K562 (cell line): ENCODE measurements around the gene TAF8. TPM values are rescaled to one million over a fixed set of nuclear protein-coding genes. Genes with fewer than 3 reads are reported as not detected.
A peak's percentile ranks its signal among the peaks of the same experiment; 100 is the strongest.

ENCODE experiments used
- ATAC-seq: fragments of 200-7000 bp; cut with Tn5 transposase; 3 replicates; pipeline ENCODE4 v1.9.1; 2020; ENCODE audit warnings: moderate library complexity
- BruUV-seq: library from RNA; stranded (reverse); fragments of 400-500 nt; replicated peaks from 2 replicates; lab custom pipeline; 2021; lab: Mats Ljungman, UMichigan
- CTCF ChIA-PET: fragments of 300-600 bp; formaldehyde crosslinking; extraction: SDS; loops from one replicate; lab custom pipeline; 2021; ENCODE audit warnings: low intra/inter-chr PET ratio; lab: Yijun Ruan, JAX
- POLR2A ChIA-PET: fragments of 300-600, 350-650 bp; sonication (Branson Sonifier 250); formaldehyde crosslinking; extraction: SDS; loops from one replicate; lab custom pipeline; 2021; ENCODE audit warnings: antibody characterized with exemption, inconsistent platforms; lab: Yijun Ruan, JAX
- DNase-seq, 4 experiments: peaks; one replicate each; pipeline versions ENCODE4 v3.0.0 to v3.0.0-alpha.2; 2011 to 2018; ENCODE audit warnings: low spot score in 3 of 4, mixed read lengths in 3 of 4; ENCODE audit errors: extremely low read depth in 1 of 4
- FAIRE-seq: peaks from 2 replicates; lab custom pipeline; 2011; peaks lifted over from hg19 to GRCh38; lab: Jason Lieb, UNC
- H2AFZ ChIP-seq: 2 replicates; pipeline ENCODE4 v1.6.0; 2011; ENCODE audit warnings: low read depth, low read length, control low read depth, inconsistent platforms
- H3K27ac ChIP-seq: fragments of 200-600 bp; 3 replicates; pipeline ENCODE4 v1.8.0; 2011; ENCODE audit warnings: low read depth, mild to moderate bottlenecking, control low read depth, inconsistent platforms, low read length, moderate library complexity, mixed read lengths; ENCODE audit errors: extremely low read depth
- H3K27me3 ChIP-seq, 2 experiments: fragments of 300-600 bp in 1 of 2; 2 replicates in 1 of 2; 3 replicates in 1 of 2; pipeline versions ENCODE4 v1.6.0 to v1.8.0; 2011; ENCODE audit warnings: inconsistent platforms in 2 of 2, low read length in 2 of 2, mild to moderate bottlenecking in 1 of 2, mixed read lengths in 1 of 2, moderate library complexity in 1 of 2; ENCODE audit not compliant: control insufficient read depth in 2 of 2, insufficient read depth in 2 of 2
- H3K36me3 ChIP-seq: fragments of 300-600 bp; 3 replicates; pipeline ENCODE4 v1.8.0; 2011; ENCODE audit warnings: mild to moderate bottlenecking, low read length, inconsistent platforms; ENCODE audit not compliant: control insufficient read depth, insufficient read depth
- H3K4me1 ChIP-seq, 2 experiments: fragments of 200-600 bp in 1 of 2; replicated peaks in 1 of 2; 2 replicates in 1 of 2; 3 replicates in 1 of 2; pipeline versions ENCODE4 v1.5.1 to v1.8.0; 2011; ENCODE audit warnings: inconsistent platforms in 2 of 2, low read length in 2 of 2, mild to moderate bottlenecking in 1 of 2, mixed read lengths in 1 of 2, moderate library complexity in 1 of 2; ENCODE audit not compliant: control insufficient read depth in 2 of 2, insufficient read depth in 2 of 2
- H3K4me2 ChIP-seq: 2 replicates; pipeline ENCODE4 v1.6.1; 2011; ENCODE audit warnings: low read length, control low read depth, inconsistent platforms, mixed read lengths; ENCODE audit not compliant: insufficient read depth
- H3K4me3 ChIP-seq: fragments of 200-600 bp; sonication (generic), shearing (Covaris generic); 2 replicates; pipeline ENCODE4 v1.5.1; 2016; ENCODE audit warnings: control low read depth, inconsistent platforms
- H3K79me2 ChIP-seq: fragments of 200-600 bp; 3 replicates; pipeline ENCODE4 v1.8.0; 2011; ENCODE audit warnings: low read length, inconsistent platforms; ENCODE audit not compliant: control insufficient read depth, insufficient read depth
- H3K9ac ChIP-seq, 2 experiments: 2 replicates each; pipeline versions ENCODE4 v1.6.0 to v1.6.1; 2011; ENCODE audit warnings: low read depth in 2 of 2, low read length in 2 of 2, control low read depth in 1 of 2, inconsistent platforms in 1 of 2, mild to moderate bottlenecking in 1 of 2, mixed read lengths in 1 of 2; ENCODE audit not compliant: insufficient read depth in 1 of 2
- H3K9me1 ChIP-seq: one replicate; pipeline ENCODE4 v1.6.0; 2011; ENCODE audit warnings: inconsistent platforms, mild to moderate bottlenecking, low read length, moderate library complexity; ENCODE audit not compliant: control insufficient read depth, insufficient read depth
- H3K9me3 ChIP-seq: replicated peaks from 2 replicates; pipeline ENCODE4 v1.5.1; 2011; ENCODE audit warnings: low read depth, low read length, inconsistent platforms; ENCODE audit not compliant: control insufficient read depth, insufficient read depth
- H4K20me1 ChIP-seq: replicated peaks from 2 replicates; pipeline ENCODE4 v1.6.1; 2011; ENCODE audit warnings: low read length, inconsistent platforms, mixed read lengths; ENCODE audit not compliant: control insufficient read depth, insufficient read depth
- EP300 ChIP-seq: IDR thresholded peaks from 2 replicates; pipeline ENCODE4 v1.6.1; 2012; ENCODE audit warnings: low read length, improper control_type of control experiment
- HNRNPLL ChIP-seq: fragments of 200-400 bp; formaldehyde crosslinking; IDR thresholded peaks from 2 replicates; pipeline ENCODE4 v1.6.1; 2017; ENCODE audit warnings: low read length, low read depth, mild to moderate bottlenecking; ENCODE audit not compliant: poor library complexity, severe bottlenecking
- NR2C2 ChIP-seq, 2 experiments: fragments of 200-800 bp in 1 of 2; sonication (Bioruptor generic) in 1 of 2; sonication (generic) in 1 of 2; formaldehyde crosslinking in 1 of 2; IDR thresholded peaks; 2 replicates each; pipeline versions ENCODE4 v1.6.1 to v1.8.0; 2016 to 2022; ENCODE audit warnings: mild to moderate bottlenecking in 1 of 2, missing compliant biosample characterization in 1 of 2, missing genetic modification characterization in 1 of 2, missing genetic modification reagents in 1 of 2
- PPARD ChIP-seq: fragments of 250-450 bp; sonication (Bioruptor Pico); IDR thresholded peaks from 2 replicates; pipeline ENCODE4 v1.8.0; 2022; ENCODE audit warnings: inconsistent platforms, mild to moderate bottlenecking, moderate library complexity
- SAFB ChIP-seq: fragments of 200-400 bp; formaldehyde crosslinking; IDR thresholded peaks from 2 replicates; pipeline ENCODE4 v1.6.1; 2017; ENCODE audit warnings: low read depth, low read length, borderline replicate concordance
- ZC3H11A ChIP-seq: IDR thresholded peaks from 2 replicates; pipeline ENCODE4 v1.6.1; 2012; ENCODE audit warnings: low read depth, low read length, improper control_type of control experiment
- ZEB2 ChIP-seq: fragments of 450-650 bp; IDR thresholded peaks from 2 replicates; pipeline ENCODE4 v1.6.1; 2016
- ZKSCAN3 ChIP-seq: fragments of 250-450 bp; sonication (Bioruptor Pico); IDR thresholded peaks from 2 replicates; pipeline ENCODE4 v1.4.0; 2020
- ZNF175 ChIP-seq: fragments of 200-800 bp; sonication (Bioruptor generic); IDR thresholded peaks from 2 replicates; pipeline ENCODE4 v1.6.1; 2016; ENCODE audit warnings: low read depth, mild to moderate bottlenecking, missing genetic modification characterization, missing compliant biosample characterization
- WGBS: fragments of 100-300 bp; shearing (Covaris generic); methylation state at CpG from one replicate; pipeline ENCODE4 v1.1.6; 2016; ENCODE audit warnings: low coverage, mixed read lengths; ENCODE audit not compliant: insufficient coverage; ENCODE audit errors: missing lambda C conversion rate; 5-methylcytosine and 5-hydroxymethylcytosine counted together
- in situ Hi-C: fragments of 300-500 bp; cut with MboI; formaldehyde crosslinking; loops from 4 replicates; pipeline ENCODE4 v1.15.0; 2018; ENCODE audit warnings: inconsistent platforms, mixed read lengths
- intact Hi-C: fragments of 100-400 bp; cut with micrococcal nuclease; formaldehyde crosslinking; loops from 2 replicates; pipeline ENCODE4 v1.14.2; 2022
- polyA plus RNA-seq, 8 experiments: library from polyadenylated mRNA; depleted of rRNA in 4 of 8; stranded (reverse) in 5 of 8; unstranded in 3 of 8; fragments of >200 nt; fragmentation: Nextera tagmentation in 2 of 8; fragmentation: Illumina TruSeq in 1 of 8; extraction: Ambion mirVana in 2 of 8; extraction: Trizol in 1 of 8; gene quantifications; 2 replicates each; pipeline versions ENCODE4 v1.2.1 to v1.2.3, GENCODE V29; 2011 to 2014; ENCODE audit warnings: inconsistent platforms in 1 of 8, missing spikeins in 1 of 8
- total RNA-seq, 7 experiments: library from RNA; depleted of rRNA in 6 of 7; stranded (reverse); fragments of >200 nt in 6 of 7; fragmentation: Illumina TruSeq in 2 of 7; extraction: Trizol in 2 of 7; gene quantifications; 2 replicates each; pipeline versions ENCODE4 v1.2.1 to v1.2.3, GENCODE V29; 2011 to 2021; ENCODE audit warnings: low replicate concordance in 1 of 7
- TF ChIP-seq, protein P1 (sequence below): conservative IDR thresholded peaks from 2 replicates; pipeline ENCODE4 v1.6.1; 2011; ENCODE audit warnings: low read depth, mild to moderate bottlenecking, low read length; ENCODE audit not compliant: control insufficient read depth
- TF ChIP-seq, protein P2 (sequence below): fragments of 250-450 bp; sonication (Bioruptor Pico); IDR thresholded peaks from 2 replicates; pipeline ENCODE4 v1.9.0; 2021; ENCODE audit warnings: mild to moderate bottlenecking
- TF ChIP-seq, protein P3 (sequence below): fragments of 450-650 bp; formaldehyde crosslinking; IDR thresholded peaks from 2 replicates; pipeline ENCODE4 v1.4.0; 2020; ENCODE audit warnings: mild to moderate bottlenecking, mixed read lengths

TAF8 gene
- total and polyA plus RNA-seq, 9 of the 15 experiments (the other 6 are each of a cell fraction or from before 2014, with no cell fraction given) = 29.4 to 84.0 (median 52.6) TPM

DNA sequence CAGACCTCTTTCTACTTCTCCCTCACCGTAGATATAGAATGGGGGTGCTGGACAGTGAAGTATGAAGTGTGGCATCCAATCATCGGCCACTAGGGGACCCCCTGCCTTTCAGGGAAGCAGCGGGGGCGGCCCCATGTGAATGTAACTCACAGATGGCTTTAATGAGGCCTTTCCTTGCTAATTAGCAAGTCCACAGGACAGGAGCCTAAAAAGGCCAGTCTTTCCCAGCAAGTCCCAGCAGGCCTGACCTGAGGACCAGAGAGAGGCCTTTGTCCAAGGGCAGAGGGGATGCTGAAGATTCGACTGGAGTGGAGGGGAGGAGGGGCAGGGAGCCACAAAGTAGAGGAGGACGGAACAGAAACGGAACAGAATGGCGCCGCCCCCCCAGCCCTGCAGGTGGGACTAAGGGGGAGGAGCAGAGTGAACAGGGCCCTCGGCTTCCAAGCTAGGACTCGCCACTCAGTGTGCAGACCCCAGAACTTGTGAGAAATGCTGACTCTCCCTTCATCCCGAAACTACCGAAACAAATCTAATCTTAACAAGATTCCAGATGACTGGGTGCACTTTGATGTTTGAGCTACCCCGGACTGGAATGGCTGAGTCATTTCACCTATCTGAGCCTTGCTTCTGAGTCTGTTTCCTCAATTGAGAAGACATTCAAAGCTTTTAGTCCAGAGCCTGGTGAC lies 86.3 kb downstream of the TAF8 start:
- Histone ChIP-seq H3K27me3 (no peaks in the 10 kb centered on the region), H3K9me1 (no peaks in the 10 kb centered on the region), H3K27ac (peak overlapping the region; percentile 70), H3K4me1 (peaks cover 34 to 46% of the 10 kb centered on the region in 2 experiments), H3K9me3 (no peaks in the 10 kb centered on the region), H4K20me1 (no peaks in the 10 kb centered on the region), H2AFZ (peak overlapping the region; percentile 89), H3K4me2 (peak overlapping the region; percentile 69), H3K36me3 (no peaks in the 10 kb centered on the region), H3K9ac (peak overlapping the region; percentile 39 to 54), H3K4me3 (0 out of 2 replicates have a peak overlapping the region, but pooled peaks have one; percentile 1), H3K79me2 (no peaks in the 10 kb centered on the region)
- POLR2A ChIA-PET = interaction anchor here (0.7 to 1.6 kb wide), 14 partner anchors 8 to 192 kb away, joined by 3 to 8 read pairs (median 4); no protein-coding TSS in a partner anchor
- in situ Hi-C loops = no loop called here
- peak; percentile 88 to 91 (median 88) for DNase-seq
- FAIRE-seq = peak; percentile 97
- peak; percentile 83 for ATAC-seq
- CTCF ChIA-PET = no interaction called here
- intact Hi-C loops = loop anchor here (1.0 to 2.0 kb wide), 3 partner anchors 30 to 94 kb away; no protein-coding TSS in a partner anchor
- no TSS peak for BruUV-seq
- WGBS = 4% methylated on average over 14 of the region's 14 CpGs
- TF ChIP-seq ZEB2 (peak; percentile 73; the same call in 1 of the 2 replicates), ZC3H11A (no peak), HNRNPLL (no peak), PPARD (no peak), EP300 (peak; percentile 70), SAFB (no peak), ZKSCAN3 (no peak), NR2C2 (CRISPR knock-in tag; IDR thresholded peaks at IDR 0.05) (no peak), NR2C2 (tag; IDR thresholded peaks at IDR 0.05) (no peak), ZNF175 (CRISPR knock-in tag) (no peak)
- TF ChIP-seq, protein P1, sequence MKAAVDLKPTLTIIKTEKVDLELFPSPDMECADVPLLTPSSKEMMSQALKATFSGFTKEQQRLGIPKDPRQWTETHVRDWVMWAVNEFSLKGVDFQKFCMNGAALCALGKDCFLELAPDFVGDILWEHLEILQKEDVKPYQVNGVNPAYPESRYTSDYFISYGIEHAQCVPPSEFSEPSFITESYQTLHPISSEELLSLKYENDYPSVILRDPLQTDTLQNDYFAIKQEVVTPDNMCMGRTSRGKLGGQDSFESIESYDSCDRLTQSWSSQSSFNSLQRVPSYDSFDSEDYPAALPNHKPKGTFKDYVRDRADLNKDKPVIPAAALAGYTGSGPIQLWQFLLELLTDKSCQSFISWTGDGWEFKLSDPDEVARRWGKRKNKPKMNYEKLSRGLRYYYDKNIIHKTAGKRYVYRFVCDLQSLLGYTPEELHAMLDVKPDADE = no peak
- TF ChIP-seq, protein P2, sequence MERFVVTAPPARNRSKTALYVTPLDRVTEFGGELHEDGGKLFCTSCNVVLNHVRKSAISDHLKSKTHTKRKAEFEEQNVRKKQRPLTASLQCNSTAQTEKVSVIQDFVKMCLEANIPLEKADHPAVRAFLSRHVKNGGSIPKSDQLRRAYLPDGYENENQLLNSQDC = no peak
- TF ChIP-seq, protein P3, sequence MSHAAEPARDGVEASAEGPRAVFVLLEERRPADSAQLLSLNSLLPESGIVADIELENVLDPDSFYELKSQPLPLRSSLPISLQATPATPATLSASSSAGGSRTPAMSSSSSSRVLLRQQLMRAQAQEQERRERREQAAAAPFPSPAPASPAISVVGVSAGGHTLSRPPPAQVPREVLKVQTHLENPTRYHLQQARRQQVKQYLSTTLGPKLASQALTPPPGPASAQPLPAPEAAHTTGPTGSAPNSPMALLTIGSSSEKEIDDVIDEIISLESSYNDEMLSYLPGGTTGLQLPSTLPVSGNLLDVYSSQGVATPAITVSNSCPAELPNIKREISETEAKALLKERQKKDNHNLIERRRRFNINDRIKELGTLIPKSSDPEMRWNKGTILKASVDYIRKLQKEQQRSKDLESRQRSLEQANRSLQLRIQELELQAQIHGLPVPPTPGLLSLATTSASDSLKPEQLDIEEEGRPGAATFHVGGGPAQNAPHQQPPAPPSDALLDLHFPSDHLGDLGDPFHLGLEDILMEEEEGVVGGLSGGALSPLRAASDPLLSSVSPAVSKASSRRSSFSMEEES = no peak
